GM15510 (cell line): Measurements from ENCODE around the gene FARSA.

Source experiments
- POLR2A ChIP-seq: IDR thresholded peaks from 3 replicates; pipeline ENCODE4 v1.6.1; 2011; ENCODE audit warnings: borderline replicate concordance; ENCODE audit not compliant: insufficient read length; ENCODE audit errors: extremely low read depth

Gene FARSA

DNA sequence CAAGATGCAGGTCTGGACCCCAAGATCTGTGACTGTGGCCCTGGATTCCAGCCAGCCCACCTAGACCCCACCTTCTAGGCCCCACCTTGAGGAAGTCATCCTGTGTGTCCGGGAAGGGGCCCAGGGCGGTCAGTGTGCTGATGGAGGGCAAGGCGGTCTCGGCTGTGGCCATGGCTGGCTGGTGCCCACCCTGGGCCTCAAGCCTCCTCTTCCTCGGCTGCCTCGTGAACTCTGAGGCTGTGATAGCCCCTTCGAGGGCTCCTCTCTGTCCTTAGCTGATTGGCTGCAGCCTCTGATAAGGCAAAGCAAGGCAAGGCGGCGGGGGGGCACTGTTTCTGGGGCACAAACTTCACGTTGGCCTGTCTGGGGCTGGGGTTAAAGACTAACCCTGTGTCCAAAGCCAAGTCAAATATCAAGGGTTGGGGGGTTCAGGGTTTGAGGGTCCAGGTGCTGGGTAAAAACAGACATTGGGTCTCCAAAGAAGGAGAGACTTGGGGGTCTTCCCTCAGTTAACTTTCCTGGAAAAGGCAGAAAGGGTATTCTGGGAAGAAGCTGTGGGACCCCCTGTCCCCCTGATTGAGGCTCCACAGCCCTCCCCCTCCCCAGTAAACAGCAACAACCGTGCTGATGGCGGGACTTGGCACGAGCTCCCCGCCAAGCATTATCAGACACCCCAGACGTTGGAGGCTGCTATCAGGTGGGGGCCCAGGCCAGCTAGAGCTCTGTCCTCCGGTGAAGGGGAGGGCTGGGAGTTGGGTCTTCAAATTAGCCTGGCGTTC lies 46.4 kb downstream of the FARSA start, which contains the start of gene KLF1:
KLF1 (minus strand) TSS at position 233 of the 779 bp plus-strand sequence; CDS start at position 172, 61 bp downstream.
- TF ChIP-seq POLR2A, result no peak

GRCh38 chr19:12886651-12886968 lies 46.9 kb downstream of the FARSA start:
- TF ChIP-seq POLR2A, result no peak

DNA sequence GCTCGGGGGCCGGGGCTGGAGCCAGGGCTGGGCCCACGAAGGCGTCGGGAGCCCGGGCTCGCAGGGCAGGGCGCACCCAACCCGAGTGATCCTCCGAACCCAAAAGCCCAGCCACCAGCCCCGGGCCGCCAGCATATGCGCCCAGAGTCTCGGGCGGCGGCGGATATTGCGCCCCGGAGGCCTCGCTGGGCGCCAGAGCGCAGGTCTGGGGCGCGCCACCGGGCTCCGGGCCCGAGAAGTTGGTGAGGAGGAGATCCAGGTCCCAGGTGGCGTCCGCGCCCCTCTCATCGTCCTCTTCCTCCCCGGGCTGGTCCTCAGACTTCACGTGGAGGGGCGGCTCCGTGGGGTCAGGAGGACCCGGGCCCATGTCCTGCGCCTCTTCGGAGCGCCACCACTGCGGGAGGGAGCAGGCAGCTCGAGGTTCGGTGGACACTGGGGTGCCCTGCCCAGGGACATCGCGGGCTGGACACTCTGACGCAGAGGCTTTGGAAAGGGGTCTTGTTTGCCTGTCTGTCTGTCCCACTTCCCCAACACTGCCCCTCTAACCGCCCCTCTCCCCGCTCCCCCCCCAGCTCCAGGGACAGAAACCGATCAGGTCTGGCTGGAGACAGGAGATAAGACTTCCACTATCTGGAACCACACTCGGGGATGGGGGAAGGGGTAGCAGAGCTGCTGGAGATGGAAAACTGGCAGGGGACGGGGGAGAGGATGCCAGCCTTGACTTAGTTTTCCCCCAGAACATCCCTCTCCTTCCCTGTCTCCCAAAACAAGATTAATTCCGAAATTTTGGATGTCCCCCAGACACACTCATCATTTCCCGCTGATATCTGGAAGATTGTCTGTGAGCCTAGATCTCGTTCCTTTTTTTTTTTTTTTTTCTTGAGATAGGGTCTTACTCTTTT lies 47.5 kb downstream of the FARSA start:
- no peak for TF ChIP-seq POLR2A

DNA sequence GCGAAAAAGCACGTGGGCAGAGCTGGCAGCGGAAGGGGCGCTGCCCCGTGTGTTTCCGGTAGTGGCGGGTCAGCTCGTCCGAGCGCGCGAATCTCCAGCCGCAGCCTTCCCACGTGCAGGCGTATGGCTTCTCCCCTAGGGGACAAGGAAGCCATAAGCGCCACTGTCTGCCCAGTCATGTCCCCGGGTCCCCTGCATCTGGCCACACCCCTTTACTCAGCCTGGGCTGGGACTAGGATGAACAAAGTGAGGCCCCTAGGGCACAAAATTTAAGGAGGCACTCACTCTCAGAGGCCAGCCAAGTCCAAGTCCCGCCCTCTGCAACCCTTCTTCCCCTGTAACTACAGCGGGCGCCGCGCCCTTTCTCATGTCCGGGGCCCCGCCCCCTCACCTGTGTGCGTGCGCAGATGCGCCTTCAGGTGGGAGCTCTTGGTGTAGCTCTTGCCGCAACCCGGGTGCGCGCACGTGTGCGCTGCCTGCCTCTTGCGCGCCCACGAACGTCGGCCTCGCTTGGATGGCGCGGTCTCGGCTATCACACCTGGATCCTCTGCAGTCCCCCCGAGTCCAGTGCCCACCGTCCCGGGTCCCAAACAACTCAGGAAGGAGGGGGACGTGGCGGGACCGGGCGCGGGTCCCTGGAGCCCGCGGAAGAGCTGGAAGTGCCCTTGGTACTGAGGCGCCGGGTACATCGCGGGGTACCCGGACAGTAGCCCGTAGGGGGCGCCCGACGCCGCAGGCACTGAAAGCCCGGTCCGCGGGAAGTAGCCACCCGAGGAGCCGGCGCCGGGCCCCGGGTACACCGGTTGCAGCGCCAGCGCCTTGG lies 48.4 kb downstream of the FARSA start:
- peak; percentile 57 for TF ChIP-seq POLR2A

DNA sequence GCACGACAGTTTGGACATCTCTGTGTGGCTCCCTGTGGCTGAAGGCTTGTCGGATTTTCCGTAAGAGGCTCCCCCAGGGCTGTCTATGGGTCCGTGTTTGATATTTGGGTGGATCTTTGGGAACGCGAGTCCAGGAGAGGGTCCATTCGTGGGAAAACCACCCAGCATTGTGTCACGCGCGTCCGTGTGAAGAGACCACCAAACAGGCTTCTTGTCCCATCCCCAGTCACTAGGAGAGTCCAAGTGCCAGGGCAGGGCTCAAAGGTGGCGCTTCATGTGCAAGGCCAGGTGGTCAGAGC lies 48.9 kb downstream of the FARSA start:
- TF ChIP-seq POLR2A, result no peak

DNA sequence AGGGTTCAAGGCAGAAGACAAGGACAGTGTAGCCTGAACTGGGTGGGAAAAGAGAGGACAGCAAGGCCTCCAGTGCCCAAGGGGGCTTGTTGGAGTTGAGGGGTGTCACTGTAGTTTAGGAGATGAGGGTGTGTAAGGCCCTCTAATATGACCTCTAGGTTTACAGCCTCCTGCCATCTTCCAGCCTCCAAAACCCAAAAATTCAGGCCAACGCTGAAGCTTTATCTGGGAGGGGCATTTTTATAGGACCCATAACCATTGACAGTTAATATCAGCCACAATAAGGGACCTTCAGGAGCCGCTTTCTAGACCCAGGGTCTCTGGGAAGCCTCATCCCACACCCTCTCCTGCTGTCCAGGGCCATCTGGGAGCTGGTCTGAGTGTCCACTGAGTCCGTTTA lies 49.3 kb downstream of the FARSA start:
- TF ChIP-seq POLR2A, result no peak

DNA sequence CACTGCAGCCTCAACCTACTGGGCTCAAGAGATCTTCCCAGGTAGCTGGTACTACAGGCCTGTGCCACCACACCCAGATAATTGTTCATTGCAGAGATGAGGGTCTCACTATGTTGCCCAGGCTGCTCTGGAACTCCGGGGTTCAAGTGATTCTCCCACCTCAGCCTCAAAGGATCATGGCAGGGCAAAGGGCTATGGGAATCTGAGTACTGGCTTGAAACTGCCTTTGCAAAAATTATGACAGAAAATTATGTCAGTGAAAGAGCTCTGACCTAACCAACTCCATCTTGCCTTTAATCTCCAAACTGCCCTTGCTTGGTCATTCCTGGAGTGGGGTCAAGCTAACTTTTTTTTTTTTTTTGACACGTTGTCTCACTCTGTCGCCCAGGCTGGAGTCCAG lies 50.9 kb downstream of the FARSA start:
- TF ChIP-seq POLR2A, result no peak

DNA sequence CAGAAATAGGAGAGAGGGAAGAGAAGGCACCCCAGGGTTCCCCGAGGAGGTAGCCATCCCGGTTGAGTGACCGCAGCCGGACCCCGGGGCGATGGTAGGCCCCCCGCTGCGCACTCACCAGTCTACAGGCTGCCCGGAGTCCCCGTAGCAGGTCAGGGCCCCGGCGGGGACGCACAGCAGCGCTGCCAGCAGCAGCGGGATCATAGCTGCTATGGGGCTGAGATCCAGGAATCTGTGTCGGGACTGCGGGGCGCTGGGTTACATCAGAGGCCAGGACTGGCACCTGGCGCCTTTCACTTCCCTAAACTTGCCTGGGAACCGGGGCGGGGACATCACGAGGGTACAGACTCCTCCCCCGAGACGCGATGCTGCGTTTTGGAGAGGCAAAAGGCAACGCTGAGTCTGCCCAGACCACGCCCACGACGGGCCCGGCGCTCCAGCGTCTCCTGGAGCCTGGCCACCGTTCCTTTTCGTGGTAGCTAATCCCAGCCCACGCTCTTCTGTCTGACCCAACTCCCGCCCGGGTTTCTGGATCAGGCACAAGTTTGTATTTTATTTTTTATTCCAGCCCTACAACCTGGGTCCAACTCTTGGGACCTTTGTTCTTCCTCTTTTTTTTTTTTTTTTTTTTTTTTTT lies 52.2 kb downstream of the FARSA start, which contains the start of gene DNASE2:
DNASE2 (minus strand) TSS at position 278 of the 637 bp plus-strand sequence; CDS start at position 204, 74 bp downstream.
- peak; percentile 87 for TF ChIP-seq POLR2A

- TF ChIP-seq POLR2A, result no peak
These were observed 52.9 kb downstream of the FARSA start for GRCh38 chr19:12880551-12881171.

DNA sequence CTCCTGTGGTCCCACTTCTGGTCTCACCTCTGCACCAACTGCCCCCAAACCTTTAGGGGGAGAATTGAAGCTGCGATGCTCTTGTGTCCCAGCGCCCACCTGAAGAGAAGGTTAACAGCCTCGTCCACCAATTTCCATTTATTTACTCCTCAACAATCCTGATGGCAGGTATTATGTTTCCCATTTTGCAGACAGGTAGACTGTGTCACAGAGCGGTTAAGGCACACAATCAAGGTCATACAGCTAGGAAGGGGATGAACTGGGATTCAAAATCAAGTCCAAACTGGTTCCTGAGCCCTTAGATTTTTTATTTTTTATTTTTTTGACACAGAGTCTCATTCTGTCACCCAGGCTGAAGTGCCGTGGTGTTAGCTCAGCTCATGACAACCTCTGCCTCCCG lies 58.4 kb downstream of the FARSA start:
- TF ChIP-seq POLR2A, result no peak

GRCh38 chr19:12873891-12874745 lies 59.4 kb downstream of the FARSA start:
- no peak for TF ChIP-seq POLR2A

GRCh38 chr19:12872941-12873890 lies 60.3 kb downstream of the FARSA start:
- no peak for TF ChIP-seq POLR2A
